GM20000 (cell line): ENCODE data around the gene HPD.
"Not testable (repeated sequence)": the region's sequence is repeated elsewhere in the genome, so short reads cannot be mapped to it uniquely, and the experiment has no call there.

ENCODE experiments used
- DNase-seq: peaks from one replicate; pipeline ENCODE4 v3.0.0; 2012; ENCODE audit warnings: low spot score
- TF ChIP-seq, protein P1 (sequence below): IDR thresholded peaks from 2 replicates; pipeline ENCODE4 v1.5.1; 2012; ENCODE audit warnings: mild to moderate bottlenecking, control low read depth; ENCODE audit errors: extremely low read depth, missing control alignments

HPD gene

DNA sequence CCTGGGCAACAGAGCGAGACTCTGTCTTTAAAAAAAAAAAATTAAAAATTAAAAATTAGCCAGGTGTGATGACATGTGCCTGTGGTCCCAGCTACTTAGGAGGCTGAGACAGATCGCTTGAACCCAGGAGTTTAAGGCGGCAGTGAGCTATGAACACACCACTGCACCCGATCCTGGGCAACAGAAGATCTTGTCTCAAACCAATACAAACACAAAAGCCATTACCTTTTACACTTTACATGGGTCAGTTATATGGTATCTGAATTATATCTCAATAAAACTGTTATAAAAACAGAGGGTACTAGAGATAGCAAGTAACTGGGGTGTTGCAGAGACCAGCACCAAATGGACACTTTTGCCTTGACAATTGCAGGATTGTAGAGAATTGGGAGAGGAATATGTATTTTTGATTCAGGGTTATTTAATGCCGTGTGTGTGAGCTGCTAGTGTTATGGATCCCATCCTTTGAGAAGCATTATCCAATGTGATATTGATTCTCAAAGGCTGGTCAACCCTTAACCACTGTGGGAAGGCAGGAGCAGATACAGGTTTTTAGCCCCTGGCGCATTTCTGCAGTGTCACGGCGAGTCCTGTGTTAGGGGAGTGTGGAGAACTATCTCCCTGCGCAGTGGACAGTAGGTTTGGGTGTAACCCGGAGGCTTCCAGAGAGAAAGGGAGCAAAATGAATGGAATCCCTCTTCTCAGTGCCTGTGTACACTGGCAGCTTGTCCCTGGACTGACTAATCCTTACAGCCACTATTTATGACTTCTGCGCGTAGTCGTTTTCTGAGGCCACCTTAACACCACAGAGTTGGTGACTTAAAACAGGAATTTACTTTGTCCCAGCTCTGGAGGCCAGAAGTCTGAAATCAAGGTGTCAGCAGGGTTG is 34.3 kb upstream of the HPD start:
- no peak for DNase-seq
- TF ChIP-seq, protein P1, sequence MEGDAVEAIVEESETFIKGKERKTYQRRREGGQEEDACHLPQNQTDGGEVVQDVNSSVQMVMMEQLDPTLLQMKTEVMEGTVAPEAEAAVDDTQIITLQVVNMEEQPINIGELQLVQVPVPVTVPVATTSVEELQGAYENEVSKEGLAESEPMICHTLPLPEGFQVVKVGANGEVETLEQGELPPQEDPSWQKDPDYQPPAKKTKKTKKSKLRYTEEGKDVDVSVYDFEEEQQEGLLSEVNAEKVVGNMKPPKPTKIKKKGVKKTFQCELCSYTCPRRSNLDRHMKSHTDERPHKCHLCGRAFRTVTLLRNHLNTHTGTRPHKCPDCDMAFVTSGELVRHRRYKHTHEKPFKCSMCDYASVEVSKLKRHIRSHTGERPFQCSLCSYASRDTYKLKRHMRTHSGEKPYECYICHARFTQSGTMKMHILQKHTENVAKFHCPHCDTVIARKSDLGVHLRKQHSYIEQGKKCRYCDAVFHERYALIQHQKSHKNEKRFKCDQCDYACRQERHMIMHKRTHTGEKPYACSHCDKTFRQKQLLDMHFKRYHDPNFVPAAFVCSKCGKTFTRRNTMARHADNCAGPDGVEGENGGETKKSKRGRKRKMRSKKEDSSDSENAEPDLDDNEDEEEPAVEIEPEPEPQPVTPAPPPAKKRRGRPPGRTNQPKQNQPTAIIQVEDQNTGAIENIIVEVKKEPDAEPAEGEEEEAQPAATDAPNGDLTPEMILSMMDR = no peak

DNA sequence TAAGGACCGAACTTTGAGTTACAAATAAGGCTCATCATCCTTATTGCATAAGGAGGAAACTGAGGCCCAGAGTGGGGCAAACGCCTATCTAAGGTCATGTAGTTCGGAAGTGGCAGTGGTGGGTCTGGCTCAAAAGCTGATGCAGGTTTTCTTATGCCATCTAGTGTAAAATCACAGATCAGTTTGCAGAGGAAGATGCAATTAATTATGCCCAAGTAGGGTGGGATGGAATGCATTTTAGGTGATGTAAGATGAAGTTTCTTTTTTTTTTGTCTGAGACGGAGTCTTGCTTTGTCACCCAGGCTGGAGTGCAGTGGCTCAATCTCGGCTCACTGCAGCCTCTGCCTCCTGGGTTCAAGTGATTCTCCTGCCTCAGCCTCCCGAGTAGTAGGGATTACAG is 31.0 kb upstream of the HPD start:
- not testable (repeated sequence) for DNase-seq

- DNase-seq = no peak
- TF ChIP-seq, protein P1 = no peak
These were observed 30.6 kb upstream of the HPD start for GRCh38 chr12:121889274-121889624.

DNA sequence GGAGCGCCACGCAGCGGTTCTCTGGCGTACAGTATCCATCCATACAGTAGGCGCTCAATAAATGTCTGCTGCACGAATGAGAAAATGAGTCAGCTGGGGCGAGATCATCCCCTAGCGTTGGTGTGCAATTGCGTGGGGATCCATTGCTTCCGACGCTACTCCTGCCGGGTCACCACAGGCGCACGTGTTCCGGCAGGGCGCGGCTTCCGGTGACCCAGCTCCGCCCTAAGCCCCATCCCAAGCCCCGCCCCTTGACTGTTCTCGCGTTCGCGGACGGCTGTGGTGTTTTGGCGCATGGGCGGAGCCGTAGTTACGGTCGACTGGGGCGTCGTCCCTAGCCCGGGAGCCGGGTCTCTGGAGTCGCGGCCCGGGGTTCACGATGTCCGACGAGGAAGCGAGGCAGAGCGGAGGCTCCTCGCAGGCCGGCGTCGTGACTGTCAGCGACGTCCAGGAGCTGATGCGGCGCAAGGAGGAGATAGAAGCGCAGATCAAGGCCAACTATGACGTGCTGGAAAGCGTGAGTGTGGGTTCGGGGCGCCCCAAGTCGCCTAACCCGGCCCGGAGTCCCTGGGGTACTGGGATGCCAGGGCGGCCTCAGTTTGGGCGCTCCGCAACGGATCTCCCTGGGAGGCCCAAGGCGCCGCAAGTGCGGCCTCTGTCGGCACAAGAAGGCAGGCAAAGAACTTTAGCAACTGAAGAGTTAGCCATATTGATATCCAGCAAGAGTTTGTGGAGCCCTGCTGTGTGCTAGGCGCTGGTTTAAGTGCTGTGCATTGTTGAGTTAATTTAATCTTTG is 30.0 kb upstream of the HPD start, which contains the start of gene PSMD9:
Gene PSMD9, plus strand, starts transcription at position 313 of the 796 bp plus-strand sequence. Its CDS starts 67 bp downstream, at position 380.
- TF ChIP-seq, protein P1 = peak; percentile 22
- DNase-seq = peak; percentile 95

DNA sequence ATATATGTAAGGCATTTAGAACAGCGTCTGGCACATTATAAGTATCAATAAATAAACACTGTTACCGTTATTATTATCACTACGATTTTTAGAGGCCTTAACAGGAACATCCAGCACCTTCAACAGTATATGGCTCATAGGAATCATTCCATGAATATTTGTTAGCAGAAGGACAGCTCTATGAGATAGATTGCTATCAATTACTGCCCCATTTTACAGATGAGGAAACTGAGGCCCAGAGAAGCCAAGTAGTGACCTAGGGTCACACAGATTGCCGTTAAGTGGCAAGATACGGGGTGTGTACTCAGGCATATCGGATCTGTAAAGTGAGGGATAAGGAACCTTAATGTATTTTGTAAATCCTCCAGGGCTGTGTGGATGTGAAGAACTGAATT is 29.4 kb upstream of the HPD start:
- DNase-seq = no peak
- TF ChIP-seq, protein P1 = no peak

DNA sequence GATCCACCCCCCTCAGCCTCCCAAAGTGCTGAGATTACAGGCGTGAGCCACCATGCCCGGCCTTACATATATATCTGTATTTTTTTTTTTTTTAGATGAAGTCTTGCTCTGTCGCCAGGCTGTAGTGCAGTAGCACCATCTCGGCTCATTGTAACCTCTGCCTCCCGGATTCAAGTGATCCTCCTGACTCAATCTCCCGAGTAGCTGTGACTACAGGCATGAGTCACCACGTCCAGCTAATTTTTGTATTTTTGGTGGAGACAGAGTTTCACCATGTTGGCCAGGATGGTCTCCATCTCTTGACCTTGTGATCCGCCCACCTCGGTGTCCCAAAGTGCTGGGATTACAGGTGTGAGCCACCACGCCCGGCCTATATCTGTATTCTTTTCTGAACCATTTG is 26.5 kb upstream of the HPD start:
- DNase-seq = not testable (repeated sequence)

DNA sequence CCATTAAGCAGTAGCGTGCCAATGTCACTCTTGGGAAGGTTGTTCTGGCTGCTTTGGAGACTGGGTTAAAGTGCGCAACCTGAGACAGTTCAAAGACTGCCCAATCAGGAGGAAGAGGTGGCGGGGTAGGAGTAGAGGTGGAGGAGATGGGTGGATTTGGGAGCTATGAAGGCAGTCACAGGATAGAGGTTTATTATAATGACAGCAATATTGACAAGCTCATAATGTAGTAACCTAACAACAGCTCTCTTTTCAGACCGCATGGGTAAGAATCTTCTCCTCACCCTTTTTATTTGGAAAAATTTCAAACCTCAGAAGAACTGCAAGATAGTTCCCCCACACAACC is 24.6 kb upstream of the HPD start:
- TF ChIP-seq, protein P1 = no peak
- no peak for DNase-seq

DNA sequence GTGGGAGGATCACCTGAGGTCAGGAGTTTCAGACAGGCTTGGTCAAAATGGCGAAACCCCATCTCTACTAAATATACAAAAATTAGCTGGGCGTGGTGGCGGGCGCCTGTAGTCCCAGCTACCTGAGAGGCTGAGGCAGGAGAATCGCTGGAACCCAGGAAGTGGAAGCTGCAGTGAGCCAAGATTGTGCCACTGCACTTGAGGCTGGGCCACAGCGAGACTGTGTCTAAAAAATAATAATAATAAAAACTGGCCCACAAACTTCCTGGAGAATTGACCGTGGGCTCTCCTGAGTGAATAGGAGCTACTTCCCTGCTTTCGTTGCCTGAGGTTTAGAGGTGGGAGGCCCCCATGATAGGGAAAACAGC is 17.4 kb upstream of the HPD start:
- DNase-seq = not testable (repeated sequence)

DNA sequence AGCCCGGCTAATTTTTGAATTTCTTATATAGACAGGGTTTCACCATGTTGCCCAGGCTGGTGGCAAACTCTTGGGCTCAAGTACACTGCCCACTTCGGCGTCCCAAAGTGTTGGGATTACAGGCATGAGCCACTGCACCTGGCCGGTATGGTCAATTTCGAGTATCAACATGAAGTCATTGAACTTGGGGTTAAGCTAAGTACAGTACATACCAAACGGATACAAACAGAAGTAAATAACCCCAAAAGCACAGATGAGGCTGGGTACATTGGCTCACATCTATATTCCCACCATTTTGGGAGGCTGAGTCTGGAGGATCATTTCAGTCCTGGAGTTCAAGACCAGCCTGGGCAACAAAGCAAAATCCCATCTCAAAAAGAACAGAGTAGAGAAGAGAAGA is 16.9 kb upstream of the HPD start:
- TF ChIP-seq, protein P1 = no peak
- no peak for DNase-seq
